ENCODE results near the gene CAMK1D. TPM values are rescaled to one million over a fixed set of nuclear protein-coding genes. Genes with fewer than 3 reads are reported as not detected.
A peak's percentile ranks its signal among the peaks of the same experiment; 100 is the strongest.

The CAMK1D gene
- total RNA-seq, 1 experiment from 2014 or later, result 10.2 TPM

DNA sequence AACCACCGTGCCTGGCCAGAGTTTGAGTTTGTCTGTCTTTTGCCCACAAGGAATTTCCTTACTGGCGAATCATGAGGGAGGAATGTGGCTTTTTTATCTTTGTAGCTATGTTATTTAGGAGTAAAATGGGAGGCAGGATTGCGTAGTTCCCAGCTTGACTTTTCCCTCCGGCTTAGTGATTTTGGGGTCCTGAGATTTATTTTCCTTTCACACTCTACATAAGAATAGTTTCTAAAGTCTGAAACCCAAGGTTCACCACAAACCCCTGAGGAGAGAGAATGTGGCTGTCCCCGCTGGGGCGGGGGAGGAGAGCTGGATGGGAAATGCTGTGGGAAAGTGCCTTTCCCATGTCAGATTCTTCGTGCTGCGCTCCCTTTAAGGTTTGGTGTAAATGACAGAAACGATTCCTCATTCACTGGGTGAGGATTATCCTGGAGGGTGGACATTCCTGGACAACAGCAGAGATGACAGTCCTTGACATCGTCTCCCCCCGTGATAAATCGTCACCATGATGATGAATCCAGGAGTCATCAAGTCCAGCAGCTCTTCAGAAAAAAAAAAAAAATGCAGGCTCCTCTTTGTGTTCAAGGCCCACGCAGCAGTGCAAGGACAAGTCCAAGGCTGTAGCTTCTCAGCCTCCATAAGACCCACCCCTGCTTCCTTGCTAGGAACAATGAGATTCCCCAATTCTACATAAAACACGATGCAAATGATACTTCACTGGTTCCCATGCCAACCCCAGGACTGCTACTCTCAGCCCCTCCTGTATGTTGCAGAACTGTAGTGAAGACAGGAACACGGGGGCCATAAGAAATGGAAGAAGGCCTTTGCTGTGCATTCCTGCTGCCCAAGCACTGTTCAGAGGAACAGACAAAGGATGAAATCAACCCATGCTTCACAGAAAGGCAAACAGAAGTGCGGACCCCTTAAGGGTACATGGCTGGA lies 419.1 kb downstream of the CAMK1D start (continued):
- TF ChIP-seq ZSCAN18 (CRISPR knock-in tag; IDR thresholded peaks at IDR 0.05) (no peak), IRF2 (CRISPR knock-in tag; IDR thresholded peaks at IDR 0.05; ENCODE audit: borderline replicate concordance, low read depth) (no peak), ZNF138 (CRISPR knock-in tag; conservative IDR thresholded peaks at IDR 0.05) (no peak), CREM (CRISPR knock-in tag; IDR thresholded peaks at IDR 0.05) (no peak), NFE2L1 (CRISPR knock-in tag; IDR thresholded peaks at IDR 0.05) (no peak), TP53 (CRISPR knock-in tag; IDR thresholded peaks at IDR 0.05) (no peak), ZNF219 (CRISPR knock-in tag; IDR thresholded peaks at IDR 0.05; ENCODE audit: borderline replicate concordance) (no peak), NFATC4 (CRISPR knock-in tag; IDR thresholded peaks at IDR 0.05) (no peak), ESRRA (CRISPR knock-in tag; IDR thresholded peaks at IDR 0.05; ENCODE audit: borderline replicate concordance) (no peak)

GRCh38 chr10:12769323-12770044 lies 420.1 kb downstream of the CAMK1D start:
- no peak overlapping the region for H3K4me3 Mint-ChIP-seq
- no peak for ATAC-seq

GRCh38 chr10:12771981-12772760 lies 422.8 kb downstream of the CAMK1D start:
- peaks cover 12% of the 10 kb centered on the region; the same call in 1 of the 2 replicates for H3K36me3 Mint-ChIP-seq
- POLR2A ChIA-PET, result interaction anchor here (0.7 kb wide), 1 partner anchor 30 kb away, joined by 4 read pairs; no protein-coding TSS in a partner anchor
- no peak for ATAC-seq
- H3K27me3 Mint-ChIP-seq (ENCODE audit: low read depth), result peaks cover 8% of the 10 kb centered on the region
- DNase-seq (ENCODE audit: low spot score), result no peak
- peaks cover 7% of the 10 kb centered on the region for H3K9me3 Mint-ChIP-seq
- CTCF ChIA-PET, result interaction anchor here (0.6 to 2.0 kb wide), 3 partner anchors 10 to 234 kb away, joined by 3 to 10 read pairs (median 5); no protein-coding TSS in a partner anchor
- peaks cover 52% of the 10 kb centered on the region for H3K4me1 Mint-ChIP-seq
- H3K4me3 Mint-ChIP-seq, result no peak overlapping the region
- 0 out of 2 replicates have a peak overlapping the region, but pooled peaks have one; percentile 13 for H3K27ac Mint-ChIP-seq
- TF ChIP-seq TEAD1 (CRISPR knock-in tag; IDR thresholded peaks at IDR 0.05) (no peak), E2F4 (CRISPR knock-in tag; IDR thresholded peaks at IDR 0.05; ENCODE audit: borderline replicate concordance, low read depth) (no peak), OVOL2 (CRISPR knock-in tag; IDR thresholded peaks at IDR 0.05; ENCODE audit: borderline replicate concordance) (no peak), ZBTB21 (CRISPR knock-in tag; IDR thresholded peaks at IDR 0.05; ENCODE audit: borderline replicate concordance) (no peak)
- TF ChIP-seq, protein P1, sequence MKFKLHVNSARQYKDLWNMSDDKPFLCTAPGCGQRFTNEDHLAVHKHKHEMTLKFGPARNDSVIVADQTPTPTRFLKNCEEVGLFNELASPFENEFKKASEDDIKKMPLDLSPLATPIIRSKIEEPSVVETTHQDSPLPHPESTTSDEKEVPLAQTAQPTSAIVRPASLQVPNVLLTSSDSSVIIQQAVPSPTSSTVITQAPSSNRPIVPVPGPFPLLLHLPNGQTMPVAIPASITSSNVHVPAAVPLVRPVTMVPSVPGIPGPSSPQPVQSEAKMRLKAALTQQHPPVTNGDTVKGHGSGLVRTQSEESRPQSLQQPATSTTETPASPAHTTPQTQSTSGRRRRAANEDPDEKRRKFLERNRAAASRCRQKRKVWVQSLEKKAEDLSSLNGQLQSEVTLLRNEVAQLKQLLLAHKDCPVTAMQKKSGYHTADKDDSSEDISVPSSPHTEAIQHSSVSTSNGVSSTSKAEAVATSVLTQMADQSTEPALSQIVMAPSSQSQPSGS (CRISPR knock-in tag; IDR thresholded peaks at IDR 0.05; ENCODE audit: borderline replicate concordance, low read depth), result no peak
- TF ChIP-seq, protein P2, sequence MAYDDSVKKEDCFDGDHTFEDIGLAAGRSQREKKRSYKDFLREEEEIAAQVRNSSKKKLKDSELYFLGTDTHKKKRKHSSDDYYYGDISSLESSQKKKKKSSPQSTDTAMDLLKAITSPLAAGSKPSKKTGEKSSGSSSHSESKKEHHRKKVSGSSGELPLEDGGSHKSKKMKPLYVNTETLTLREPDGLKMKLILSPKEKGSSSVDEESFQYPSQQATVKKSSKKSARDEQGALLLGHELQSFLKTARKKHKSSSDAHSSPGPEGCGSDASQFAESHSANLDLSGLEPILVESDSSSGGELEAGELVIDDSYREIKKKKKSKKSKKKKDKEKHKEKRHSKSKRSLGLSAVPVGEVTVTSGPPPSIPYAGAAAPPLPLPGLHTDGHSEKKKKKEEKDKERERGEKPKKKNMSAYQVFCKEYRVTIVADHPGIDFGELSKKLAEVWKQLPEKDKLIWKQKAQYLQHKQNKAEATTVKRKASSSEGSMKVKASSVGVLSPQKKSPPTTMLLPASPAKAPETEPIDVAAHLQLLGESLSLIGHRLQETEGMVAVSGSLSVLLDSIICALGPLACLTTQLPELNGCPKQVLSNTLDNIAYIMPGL (CRISPR knock-in tag; IDR thresholded peaks at IDR 0.05), result no peak

More at GRCh38 chr10:12769323-12770044, 420.1 kb downstream of the CAMK1D start:
- Mint-ChIP-seq H3K9me3 (peaks cover 7% of the 10 kb centered on the region), H3K27me3 (ENCODE audit: low read depth) (peaks cover 2% of the 10 kb centered on the region; the same call in 1 of the 2 replicates), H3K27ac (no peak overlapping the region), H3K36me3 (peaks cover 12% of the 10 kb centered on the region; the same call in 1 of the 2 replicates), H3K4me1 (peaks cover 70% of the 10 kb centered on the region)
- TF ChIP-seq E2F1 (CRISPR knock-in tag; IDR thresholded peaks at IDR 0.05), result no peak
- TF ChIP-seq MAX (CRISPR knock-in tag; IDR thresholded peaks at IDR 0.05), result no peak
- TF ChIP-seq FOXP1 (CRISPR knock-in tag; IDR thresholded peaks at IDR 0.05; ENCODE audit: borderline replicate concordance), result no peak
- TF ChIP-seq ZNF396 (CRISPR knock-in tag; IDR thresholded peaks at IDR 0.05; ENCODE audit: borderline replicate concordance), result no peak
- no peak for TF ChIP-seq HMGA2 (CRISPR knock-in tag; IDR thresholded peaks at IDR 0.05)
- no peak for TF ChIP-seq GRHL2 (CRISPR knock-in tag; IDR thresholded peaks at IDR 0.05; ENCODE audit: insufficient replicate concordance, severe bottlenecking)
- TF ChIP-seq OVOL2 (CRISPR knock-in tag; IDR thresholded peaks at IDR 0.05; ENCODE audit: borderline replicate concordance), result no peak
- no peak for TF ChIP-seq ZNF138 (CRISPR knock-in tag; conservative IDR thresholded peaks at IDR 0.05)
- CTCF ChIA-PET, result interaction anchor here (0.6 to 2.0 kb wide), 2 partner anchors 13 to 143 kb away, joined by 3 to 10 read pairs; no protein-coding TSS in a partner anchor
- no peak for DNase-seq (ENCODE audit: low spot score)
- POLR2A ChIA-PET, result no interaction called here

Measured in WTC11 (cell line).